HUDEP-2 (cell line): Measurements from ENCODE around the gene PCDHA1.
A peak's percentile ranks its signal among the peaks of the same experiment; 100 is the strongest.
"Not testable (repeated sequence)": the region's sequence is repeated elsewhere in the genome, so short reads cannot be mapped to it uniquely, and the experiment has no call there.

ENCODE experiments used
- DNase-seq, 76 experiments: peaks; one replicate each; lab custom pipeline; 2025; ENCODE audit not compliant: unreplicated experiment in 76 of 76; lab: John Stamatoyannopoulos, UW

The PCDHA1 gene

GRCh38 chr5:140806834-140807775, 21.2 kb downstream of the PCDHA1 start, which contains the start of gene PCDHA4:
TSS of gene PCDHA4 (plus strand) at chr5:140807068.
- peak in 10 of 76 experiments; percentile 1 to 36 (median 4) for DNase-seq

GRCh38 chr5:140808241-140808888, 22.4 kb downstream of the PCDHA1 start:
- DNase-seq: not testable (repeated sequence)

- DNase-seq: no peak
Measured at GRCh38 chr5:140808889-140809291, 22.9 kb downstream of the PCDHA1 start.

- DNase-seq: peak in 23 of 76 experiments; percentile 2 to 36 (median 14)
Measured at GRCh38 chr5:140821375-140822280, 35.7 kb downstream of the PCDHA1 start, which contains the start of gene PCDHA5. TSS of gene PCDHA5 (plus strand) at chr5:140821613.

- no peak for DNase-seq
Measured at GRCh38 chr5:140822281-140822629, 36.3 kb downstream of the PCDHA1 start.

GRCh38 chr5:140822969-140823368, 37.0 kb downstream of the PCDHA1 start:
- DNase-seq: not testable (repeated sequence)

- no peak for DNase-seq
Measured at GRCh38 chr5:140823475-140823874, 37.5 kb downstream of the PCDHA1 start.

- no peak for DNase-seq
Measured at GRCh38 chr5:140827704-140828361, 41.9 kb downstream of the PCDHA1 start, which contains the start of gene PCDHA6. TSS of gene PCDHA6 (plus strand) at chr5:140827960. CDS start at chr5:140828092, 132 bp downstream.

- DNase-seq: no peak
Measured at GRCh38 chr5:140828362-140828737, 42.4 kb downstream of the PCDHA1 start.

GRCh38 chr5:140829511-140830501, 43.9 kb downstream of the PCDHA1 start:
- not testable (repeated sequence) for DNase-seq

GRCh38 chr5:140833993-140834392, 48.1 kb downstream of the PCDHA1 start, which contains the start of gene PCDHA7:
TSS of gene PCDHA7 (plus strand) at chr5:140834269. CDS start at chr5:140834384, 115 bp downstream.
- DNase-seq: no peak

- DNase-seq: not testable (repeated sequence)
Measured at GRCh38 chr5:140834439-140835008, 48.6 kb downstream of the PCDHA1 start.

- DNase-seq: no peak
Measured at GRCh38 chr5:140835622-140836510, 49.9 kb downstream of the PCDHA1 start.

GRCh38 chr5:140840978-140841962, 55.3 kb downstream of the PCDHA1 start, which contains the start of gene PCDHA8:
TSS of gene PCDHA8 (plus strand) at chr5:140841187. CDS start at chr5:140841322, 135 bp downstream.
- peak in 8 of 76 experiments; percentile 1 to 10 (median 4) for DNase-seq

GRCh38 chr5:140842798-140843733, 57.1 kb downstream of the PCDHA1 start:
- DNase-seq: no peak
